RWPE2 (cell line): ENCODE results near the gene CRYBG1.

Experiments
- ATAC-seq: fragments of 200-7000 bp; cut with Tn5 transposase; 3 replicates; pipeline ENCODE4 v1.9.1; 2021; ENCODE audit warnings: low read depth
- DNase-seq: peaks from one replicate; pipeline ENCODE4 v3.0.0-alpha.2; 2020; ENCODE audit warnings: low spot score
- H3K27ac ChIP-seq: fragments of 450-650 bp; 2 replicates; pipeline ENCODE4 v1.5.1; 2017; ENCODE audit warnings: mild to moderate bottlenecking; ENCODE audit not compliant: poor library complexity, severe bottlenecking
- H3K27me3 ChIP-seq: fragments of 250-450 bp; sonication (Bioruptor Pico); 2 replicates; pipeline ENCODE4 v1.5.1; 2021; ENCODE audit warnings: mild to moderate bottlenecking, moderate library complexity; ENCODE audit not compliant: insufficient read depth, poor library complexity, severe bottlenecking
- H3K36me3 ChIP-seq: fragments of 250-450 bp; sonication (Bioruptor Pico); 2 replicates; pipeline ENCODE4 v1.5.1; 2020; ENCODE audit warnings: low read depth, mild to moderate bottlenecking, moderate library complexity
- H3K4me1 ChIP-seq: fragments of 250-450 bp; sonication (Bioruptor Pico); 2 replicates; pipeline ENCODE4 v1.5.1; 2021; ENCODE audit warnings: mild to moderate bottlenecking, moderate library complexity; ENCODE audit not compliant: insufficient read depth, poor library complexity, severe bottlenecking
- H3K4me3 ChIP-seq: fragments of 250-450 bp; sonication (Bioruptor Pico); 2 replicates; pipeline ENCODE4 v1.5.1; 2021; ENCODE audit warnings: mild to moderate bottlenecking, moderate library complexity; ENCODE audit not compliant: severe bottlenecking
- H3K9me3 ChIP-seq: fragments of 250-450 bp; sonication (Bioruptor Pico); 2 replicates; pipeline ENCODE4 v1.5.1; 2021; ENCODE audit warnings: mild to moderate bottlenecking, moderate library complexity; ENCODE audit not compliant: severe bottlenecking
- CTCF ChIP-seq: fragments of 450-650 bp; IDR thresholded peaks from one replicate; pipeline ENCODE4 v1.5.1; 2017; ENCODE audit warnings: mild to moderate bottlenecking, moderate library complexity; ENCODE audit not compliant: poor library complexity, severe bottlenecking

Gene CRYBG1

DNA sequence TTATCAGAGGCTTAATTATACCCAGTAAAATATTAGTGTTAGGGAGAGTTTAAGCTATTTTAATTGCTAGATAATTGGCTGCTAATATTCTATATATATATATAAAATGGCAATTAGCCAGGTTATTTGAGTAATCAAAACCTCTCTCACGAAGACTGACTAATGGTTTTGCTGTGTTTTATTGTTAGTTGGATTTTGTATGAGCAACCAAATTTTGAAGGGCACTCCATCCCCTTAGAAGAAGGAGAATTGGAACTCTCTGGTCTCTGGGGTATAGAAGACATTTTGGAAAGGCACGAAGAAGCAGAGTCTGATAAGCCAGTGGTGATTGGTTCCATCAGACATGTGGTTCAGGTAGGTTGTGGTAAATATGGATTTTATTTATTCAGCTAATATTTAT is 166.6 kb downstream of the CRYBG1 start:
- Histone ChIP-seq H3K4me3 (no peak overlapping the region), H3K27ac (peak overlapping the region; percentile 99), H3K27me3 (no peaks in the 10 kb centered on the region), H3K4me1 (peaks cover 76% of the 10 kb centered on the region), H3K9me3 (no peaks in the 10 kb centered on the region), H3K36me3 (peaks cover 93% of the 10 kb centered on the region)
- no peak for TF ChIP-seq CTCF
- ATAC-seq (peak; percentile 42), DNase-seq (no peak)

GRCh38 chr6:106527979-106528378 is 167.5 kb downstream of the CRYBG1 start:
- DNase-seq (no peak), ATAC-seq (peak; percentile 76)
- H3K36me3 ChIP-seq, result peaks cover 93% of the 10 kb centered on the region
- peak overlapping the region; percentile 99 for H3K27ac ChIP-seq
- no peak for TF ChIP-seq CTCF
- H3K4me1 ChIP-seq, result peaks cover 74% of the 10 kb centered on the region
- H3K9me3 ChIP-seq, result no peaks in the 10 kb centered on the region
- no peaks in the 10 kb centered on the region for H3K27me3 ChIP-seq
- H3K4me3 ChIP-seq, result no peak overlapping the region

DNA sequence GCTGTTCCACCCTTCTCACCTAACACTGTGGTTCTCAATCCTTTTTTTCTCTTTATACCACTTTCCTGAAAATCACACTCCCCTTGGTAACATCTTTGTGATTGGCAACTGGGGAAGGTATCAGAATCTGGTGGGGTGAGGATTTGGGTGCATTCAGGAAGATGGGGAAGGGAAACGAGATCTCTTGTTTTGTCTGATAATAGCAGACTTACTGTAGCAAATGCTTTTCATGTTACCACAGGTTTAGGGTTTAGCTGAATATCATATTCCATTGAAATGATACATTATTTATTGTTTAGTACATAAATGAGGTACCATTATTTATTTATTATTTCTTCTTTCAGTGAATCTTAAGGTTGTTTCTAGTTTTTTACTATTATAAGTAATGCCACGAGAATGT is 168.0 kb downstream of the CRYBG1 start:
- Histone ChIP-seq H3K27ac (peak overlapping the region; percentile 99), H3K36me3 (peaks cover 95% of the 10 kb centered on the region), H3K4me1 (peaks cover 76% of the 10 kb centered on the region), H3K4me3 (no peak overlapping the region), H3K27me3 (no peaks in the 10 kb centered on the region), H3K9me3 (no peaks in the 10 kb centered on the region)
- DNase-seq (no peak), ATAC-seq (peak; percentile 14)
- no peak for TF ChIP-seq CTCF

- DNase-seq (no peak), ATAC-seq (no peak)
- Histone ChIP-seq H3K9me3 (no peaks in the 10 kb centered on the region), H3K27ac (peak overlapping the region; percentile 99), H3K27me3 (no peaks in the 10 kb centered on the region), H3K4me3 (no peak overlapping the region), H3K36me3 (peaks cover 95% of the 10 kb centered on the region), H3K4me1 (peaks cover 78% of the 10 kb centered on the region)
- no peak for TF ChIP-seq CTCF
These were observed 168.9 kb downstream of the CRYBG1 start for GRCh38 chr6:106529438-106529837.

- Histone ChIP-seq H3K4me3 (no peak overlapping the region), H3K36me3 (peaks cover 95% of the 10 kb centered on the region), H3K27ac (peak overlapping the region; percentile 99), H3K27me3 (no peaks in the 10 kb centered on the region), H3K4me1 (peaks cover 77% of the 10 kb centered on the region), H3K9me3 (no peaks in the 10 kb centered on the region)
- no peak for TF ChIP-seq CTCF
- ATAC-seq (no peak), DNase-seq (no peak)
These were observed 169.5 kb downstream of the CRYBG1 start for GRCh38 chr6:106530026-106530425.
